HuH-7 (cell line): ENCODE results near the gene ARHGAP18.

ENCODE experiments used
- DNase-seq: peaks from one replicate; pipeline ENCODE4 v3.0.0; 2011; ENCODE audit warnings: low spot score

The ARHGAP18 gene

GRCh38 chr6:129667621-129668020 lies 42.4 kb downstream of the ARHGAP18 start:
- no peak for DNase-seq

DNA sequence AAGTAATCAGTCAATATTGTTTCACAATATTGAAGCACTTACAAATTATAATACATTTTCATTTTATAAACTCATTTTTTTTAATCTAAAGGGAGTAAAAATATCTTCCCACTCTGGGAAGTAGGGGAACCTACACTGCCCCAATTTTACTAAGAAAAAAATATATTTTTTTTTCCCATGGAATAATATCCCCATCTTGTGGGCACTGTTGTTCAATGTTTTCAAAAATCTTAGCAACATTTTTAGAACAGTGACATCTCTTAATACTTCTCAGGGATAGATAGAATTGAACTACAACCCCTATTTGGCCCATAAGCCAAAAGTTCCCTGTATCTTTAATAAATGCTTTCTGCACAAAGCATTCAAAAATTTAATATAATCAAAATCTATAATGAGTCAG lies 42.9 kb downstream of the ARHGAP18 start:
- DNase-seq: no peak

- no peak for DNase-seq
These were observed 44.4 kb downstream of the ARHGAP18 start for GRCh38 chr6:129665555-129665954.

- DNase-seq: no peak
These were observed 46.4 kb downstream of the ARHGAP18 start for GRCh38 chr6:129663531-129663930.

DNA sequence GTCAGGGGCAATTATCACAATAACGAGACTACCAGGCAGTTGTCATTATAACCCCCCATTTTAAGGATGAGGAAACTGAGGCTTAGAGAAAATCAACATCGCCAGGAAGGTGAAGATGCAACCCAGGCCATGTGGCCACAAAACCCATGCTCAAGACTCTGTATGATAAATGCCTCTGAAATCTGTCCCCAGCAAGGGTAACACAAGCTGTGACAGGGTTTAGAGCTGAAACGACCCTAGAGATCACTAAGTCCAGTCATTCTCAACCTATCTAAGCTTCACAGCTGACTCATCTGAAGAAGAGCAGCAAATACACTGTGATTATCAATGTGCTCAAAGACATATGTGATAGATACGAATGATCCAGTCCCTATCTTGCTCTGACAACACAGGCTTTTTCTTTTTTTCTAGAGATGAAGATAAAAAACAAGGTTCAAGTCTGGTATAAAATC lies 47.0 kb downstream of the ARHGAP18 start:
- no peak for DNase-seq

- DNase-seq: no peak
These were observed 47.6 kb downstream of the ARHGAP18 start for GRCh38 chr6:129662406-129662766.

GRCh38 chr6:129661536-129662405 lies 48.2 kb downstream of the ARHGAP18 start:
- DNase-seq: no peak

DNA sequence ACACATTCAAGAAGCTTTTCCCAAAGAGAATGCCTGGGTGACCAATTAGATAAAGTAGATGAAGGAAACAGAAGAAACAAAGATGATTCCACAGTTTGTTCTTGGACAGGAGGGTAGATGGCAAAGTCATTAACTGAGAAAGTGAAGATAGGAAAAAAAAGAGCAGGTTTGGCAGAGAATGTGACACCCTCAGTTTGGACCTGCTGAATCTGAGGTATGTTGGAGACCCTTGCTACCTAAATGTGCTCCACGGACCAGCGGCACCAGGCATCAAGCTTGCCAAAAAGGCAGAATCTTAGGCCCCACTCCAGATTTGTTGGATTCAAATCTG lies 49.7 kb downstream of the ARHGAP18 start:
- DNase-seq: no peak

DNA sequence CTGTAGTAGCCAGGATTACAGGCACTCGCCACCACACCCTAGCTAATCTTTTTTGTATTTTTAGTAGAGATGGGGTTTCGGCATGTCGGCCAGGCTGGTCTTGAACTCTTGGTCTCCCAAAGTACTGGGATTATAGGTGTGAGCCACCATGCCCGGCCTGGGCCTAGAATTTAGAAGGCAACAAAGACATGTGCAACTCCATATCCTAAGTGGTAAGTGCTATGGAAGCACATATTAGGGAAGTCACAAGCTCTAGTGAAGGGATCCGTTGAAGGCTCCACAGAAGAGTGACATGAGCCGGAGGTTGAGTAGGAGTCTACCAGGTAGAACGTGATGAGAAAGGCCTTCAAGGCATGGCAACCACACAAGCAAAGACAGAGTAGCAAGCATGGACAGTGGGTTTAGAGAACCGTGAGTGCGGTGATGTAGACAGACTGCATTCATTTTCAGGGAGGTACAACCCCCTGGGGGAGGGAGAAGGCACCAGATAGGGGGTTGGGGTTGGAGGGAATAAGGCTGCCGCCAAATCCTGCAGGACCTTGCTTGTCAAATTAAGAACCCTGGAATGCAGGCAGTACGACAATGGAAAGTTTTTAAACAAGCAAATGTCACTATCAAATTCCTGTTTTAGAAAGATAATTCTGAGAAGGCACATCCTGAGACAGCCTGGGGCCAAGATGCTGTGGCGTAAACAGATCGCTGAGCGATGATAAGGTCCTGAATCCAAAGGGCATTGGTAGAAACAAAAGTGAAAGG lies 50.2 kb downstream of the ARHGAP18 start:
- no peak for DNase-seq

- no peak for DNase-seq
These were observed 50.8 kb downstream of the ARHGAP18 start for GRCh38 chr6:129659167-129659566.

- no peak for DNase-seq
These were observed 52.5 kb downstream of the ARHGAP18 start for GRCh38 chr6:129657483-129657882.

DNA sequence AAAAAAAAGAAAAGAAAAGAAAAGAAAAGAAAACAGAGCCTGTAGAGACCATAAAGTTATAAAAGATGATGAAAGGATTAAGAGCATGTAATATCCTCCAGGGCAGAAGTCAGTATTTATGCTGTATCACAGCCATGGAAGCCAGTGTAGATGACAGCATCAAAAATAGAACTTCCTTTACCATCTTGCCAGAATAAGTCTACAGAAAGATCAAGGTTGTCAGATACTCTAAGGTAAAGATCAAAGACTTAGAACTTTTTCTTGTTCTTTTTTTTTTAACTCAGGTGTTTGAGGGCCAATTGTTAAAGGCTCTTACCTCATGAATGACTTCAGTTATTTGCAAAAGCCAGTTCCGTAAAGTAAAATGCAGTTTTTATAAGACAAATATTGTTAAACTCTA lies 54.6 kb downstream of the ARHGAP18 start:
- no peak for DNase-seq

DNA sequence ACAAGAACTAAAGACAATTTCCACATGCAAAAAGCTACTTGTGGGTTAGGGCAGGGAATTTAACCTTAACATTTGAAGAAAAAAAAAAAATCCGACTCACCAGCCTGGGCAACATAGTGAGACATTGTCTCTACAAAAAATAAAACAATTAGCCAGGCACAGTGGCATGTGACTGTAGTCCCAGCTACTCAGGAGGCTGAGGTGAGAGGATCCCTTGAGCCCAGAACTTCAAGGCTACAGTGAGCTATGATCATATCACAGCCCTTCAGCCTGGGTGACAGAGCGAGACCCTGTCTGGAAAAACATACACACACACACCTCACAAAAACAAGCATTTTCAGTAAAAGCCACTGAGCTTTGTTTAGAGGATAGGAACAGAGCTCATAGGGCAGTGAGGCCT lies 56.2 kb downstream of the ARHGAP18 start:
- DNase-seq: no peak

DNA sequence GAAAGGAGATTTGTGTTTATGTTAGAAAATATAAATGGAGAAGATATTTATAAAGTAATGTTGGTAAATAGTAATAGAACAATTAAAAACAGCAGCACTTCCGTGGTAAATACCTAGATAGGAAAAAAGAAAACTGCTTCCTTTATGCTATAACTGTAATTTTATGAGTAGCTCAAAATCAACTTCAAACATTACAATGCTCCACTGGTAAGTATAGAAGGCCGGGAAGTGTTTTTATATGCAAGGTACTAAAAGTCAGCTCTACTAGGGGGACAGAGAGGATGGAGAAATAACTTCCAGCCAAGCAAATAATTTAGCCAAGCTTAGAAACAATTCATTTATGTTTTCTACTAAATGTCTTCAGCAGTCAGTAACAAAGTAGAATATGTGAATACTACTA lies 56.7 kb downstream of the ARHGAP18 start:
- DNase-seq: no peak

GRCh38 chr6:129651291-129651691 lies 58.7 kb downstream of the ARHGAP18 start:
- DNase-seq: peak; percentile 48

GRCh38 chr6:129648819-129649491 lies 61.0 kb downstream of the ARHGAP18 start:
- no peak for DNase-seq

DNA sequence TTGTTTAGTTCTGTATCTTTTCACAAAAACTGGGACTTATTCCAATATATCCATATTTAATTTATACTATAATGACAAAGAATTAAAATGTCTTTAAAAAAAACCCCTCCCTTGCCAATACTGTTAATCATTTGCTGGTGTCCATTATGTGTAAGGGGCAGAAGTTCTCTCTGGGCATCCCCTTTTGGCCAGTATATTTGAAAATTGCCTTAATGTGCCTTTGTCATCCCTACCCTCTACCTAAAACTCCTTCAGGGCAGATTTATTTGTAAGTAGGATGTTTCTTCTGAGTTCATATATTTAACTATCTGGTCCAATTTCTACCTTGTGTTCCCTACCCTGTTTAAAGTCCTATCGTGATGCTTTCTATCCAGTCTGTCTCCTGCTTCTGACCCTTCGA lies 62.9 kb downstream of the ARHGAP18 start:
- no peak for DNase-seq

GRCh38 chr6:129646642-129647041 lies 63.3 kb downstream of the ARHGAP18 start:
- DNase-seq: no peak

GRCh38 chr6:129645830-129646579 lies 64.0 kb downstream of the ARHGAP18 start:
- DNase-seq: no peak

DNA sequence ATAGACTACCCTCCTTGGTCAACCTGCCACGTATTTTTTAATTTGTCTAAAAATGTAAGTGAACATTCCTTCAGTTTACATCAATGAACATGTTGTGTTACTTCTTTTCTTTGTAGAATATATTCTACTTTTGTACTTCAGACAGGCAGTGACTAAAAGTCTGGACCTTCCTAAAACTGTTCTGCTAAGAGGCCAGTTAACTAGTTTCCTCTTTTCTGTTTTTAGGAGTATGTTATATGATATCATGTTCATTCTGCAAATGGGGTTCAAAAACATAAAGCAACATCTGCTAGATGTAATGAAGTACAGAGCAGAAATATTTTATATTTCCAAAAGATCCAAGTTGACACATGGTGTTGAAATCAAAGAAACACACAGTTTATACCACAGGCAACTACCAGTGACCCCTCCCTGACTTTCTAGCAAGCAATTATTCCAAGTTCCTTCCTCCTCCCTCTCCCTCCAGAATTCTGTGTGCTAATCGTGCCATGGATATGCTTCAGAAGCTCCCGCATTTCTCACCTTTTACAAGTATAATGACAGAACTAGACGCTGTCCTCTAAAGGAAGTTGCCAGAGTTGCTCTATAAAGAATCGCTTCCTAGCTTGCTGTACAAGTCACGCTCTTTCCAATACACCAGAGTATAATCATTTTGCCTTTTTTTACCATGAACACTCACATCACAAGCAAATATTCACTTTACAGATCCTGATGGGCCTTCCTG lies 64.7 kb downstream of the ARHGAP18 start:
- DNase-seq: no peak

GRCh38 chr6:129644567-129645015 lies 65.4 kb downstream of the ARHGAP18 start:
- no peak for DNase-seq
